SK-N-SH treated with all-trans-retinoic acid at 6 μM for 48 hours (cell line): ENCODE measurements around the gene GRIP1.

ENCODE experiments used
- ATAC-seq: fragments of 200-7000 bp; cut with Tn5 transposase; 3 replicates; pipeline ENCODE4 v1.9.1; 2020; ENCODE audit warnings: mild to moderate bottlenecking, moderate library complexity
- BACH2 ChIP-seq: fragments of 250-450 bp; sonication (Bioruptor Pico); IDR thresholded peaks from 2 replicates; pipeline ENCODE4 v1.9.0; 2021; ENCODE audit warnings: mild to moderate bottlenecking, borderline replicate concordance
- CSDC2 ChIP-seq: fragments of 250-450 bp; sonication (Bioruptor Pico); IDR thresholded peaks from 2 replicates; pipeline ENCODE4 v1.5.0; 2020; ENCODE audit warnings: mild to moderate bottlenecking, moderate library complexity
- ESRRG ChIP-seq: fragments of 250-450 bp; sonication (Bioruptor Pico); IDR thresholded peaks from 2 replicates; pipeline ENCODE4 v1.6.1; 2021; ENCODE audit warnings: mild to moderate bottlenecking
- GLIS3 ChIP-seq: fragments of 250-450 bp; sonication (Bioruptor Pico); IDR thresholded peaks from 2 replicates; pipeline ENCODE4 v1.5.0; 2020; ENCODE audit warnings: mild to moderate bottlenecking, moderate library complexity
- ISL1 ChIP-seq: fragments of 250-450 bp; sonication (Bioruptor Pico); IDR thresholded peaks from 2 replicates; pipeline ENCODE4 v2.1.2; 2022; ENCODE audit warnings: mild to moderate bottlenecking, moderate library complexity
- OSR1 ChIP-seq: fragments of 250-450 bp; sonication (Bioruptor Pico); IDR thresholded peaks from 2 replicates; pipeline ENCODE4 v1.8.0; 2022; ENCODE audit warnings: moderate library complexity, mild to moderate bottlenecking, inconsistent platforms
- PPARA ChIP-seq: fragments of 250-450 bp; sonication (Bioruptor Pico); IDR thresholded peaks from 2 replicates; pipeline ENCODE4 v1.5.0; 2020; ENCODE audit warnings: mild to moderate bottlenecking, borderline replicate concordance
- RARB ChIP-seq: fragments of 250-450 bp; sonication (Bioruptor Pico); IDR thresholded peaks from 2 replicates; pipeline ENCODE4 v1.8.0; 2021; ENCODE audit warnings: mild to moderate bottlenecking, moderate library complexity
- SNAI2 ChIP-seq: fragments of 250-450 bp; sonication (Bioruptor Pico); IDR thresholded peaks from 2 replicates; pipeline ENCODE4 v1.5.0; 2020; ENCODE audit warnings: mild to moderate bottlenecking, moderate library complexity
- TCF4 ChIP-seq: fragments of 250-450 bp; sonication (Bioruptor Pico); IDR thresholded peaks from 2 replicates; pipeline ENCODE4 v1.8.0; 2021; ENCODE audit warnings: mild to moderate bottlenecking, moderate library complexity, borderline replicate concordance
- TOX ChIP-seq: fragments of 250-450 bp; sonication (Bioruptor Pico); IDR thresholded peaks from 2 replicates; pipeline ENCODE4 v1.8.0; 2021; ENCODE audit warnings: mild to moderate bottlenecking, moderate library complexity, borderline replicate concordance
- ZNF565 ChIP-seq: fragments of 450-650 bp; formaldehyde crosslinking; conservative IDR thresholded peaks from 2 replicates; pipeline ENCODE4 v1.5.0; 2020; ENCODE audit warnings: low read depth, mild to moderate bottlenecking, moderate library complexity
- ZNF70 ChIP-seq: fragments of 450-650 bp; formaldehyde crosslinking; IDR thresholded peaks from 2 replicates; pipeline ENCODE4 v1.5.0; 2020; ENCODE audit warnings: mild to moderate bottlenecking, moderate library complexity
- ZNF8 ChIP-seq: fragments of 450-650 bp; formaldehyde crosslinking; IDR thresholded peaks from 2 replicates; pipeline ENCODE4 v1.5.0; 2020; ENCODE audit warnings: mild to moderate bottlenecking, moderate library complexity
- TF ChIP-seq, protein P1 (sequence below): fragments of 250-450 bp; sonication (Bioruptor Pico); IDR thresholded peaks from 2 replicates; pipeline ENCODE4 v1.8.0; 2020; ENCODE audit warnings: mild to moderate bottlenecking, moderate library complexity, borderline replicate concordance
- TF ChIP-seq, protein P2 (sequence below): fragments of 250-450 bp; sonication (Bioruptor Pico); IDR thresholded peaks from 2 replicates; pipeline ENCODE4 v1.8.0; 2021; ENCODE audit warnings: low read depth, mild to moderate bottlenecking, moderate library complexity, borderline replicate concordance
- TF ChIP-seq, protein P3 (sequence below): fragments of 250-450 bp; sonication (Bioruptor Pico); IDR thresholded peaks from 2 replicates; pipeline ENCODE4 v1.5.0; 2020; ENCODE audit warnings: mild to moderate bottlenecking, moderate library complexity
- TF ChIP-seq, protein P4 (sequence below): fragments of 250-450 bp; sonication (Bioruptor Pico); IDR thresholded peaks from 2 replicates; pipeline ENCODE4 v1.5.1; 2020; ENCODE audit warnings: low read depth, mild to moderate bottlenecking, moderate library complexity
- TF ChIP-seq, protein P5 (sequence below): fragments of 250-450 bp; sonication (Bioruptor Pico); IDR thresholded peaks from 2 replicates; pipeline ENCODE4 v1.5.1; 2021; ENCODE audit warnings: mild to moderate bottlenecking, moderate library complexity

GRIP1 gene

DNA sequence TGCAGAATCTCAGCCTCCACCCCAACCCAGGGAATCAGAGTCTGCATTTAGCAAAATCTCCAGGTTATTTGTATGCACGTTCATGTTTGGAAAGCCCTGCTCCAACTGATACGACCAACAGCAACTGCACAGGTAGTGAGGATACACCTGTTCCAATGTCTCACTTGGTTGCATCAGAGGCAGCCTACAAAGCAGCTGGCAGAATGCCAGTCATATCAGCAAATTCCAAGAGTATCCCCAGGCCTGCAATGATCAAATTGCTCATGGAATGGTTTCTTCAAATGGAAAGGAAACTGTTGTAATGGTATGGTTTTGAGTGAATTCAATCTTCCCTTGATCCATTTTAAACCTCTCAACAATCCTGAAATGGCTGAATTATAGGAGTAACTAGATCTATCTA, 75.4 kb downstream of the GRIP1 start (continued):
- TF ChIP-seq, protein P1, sequence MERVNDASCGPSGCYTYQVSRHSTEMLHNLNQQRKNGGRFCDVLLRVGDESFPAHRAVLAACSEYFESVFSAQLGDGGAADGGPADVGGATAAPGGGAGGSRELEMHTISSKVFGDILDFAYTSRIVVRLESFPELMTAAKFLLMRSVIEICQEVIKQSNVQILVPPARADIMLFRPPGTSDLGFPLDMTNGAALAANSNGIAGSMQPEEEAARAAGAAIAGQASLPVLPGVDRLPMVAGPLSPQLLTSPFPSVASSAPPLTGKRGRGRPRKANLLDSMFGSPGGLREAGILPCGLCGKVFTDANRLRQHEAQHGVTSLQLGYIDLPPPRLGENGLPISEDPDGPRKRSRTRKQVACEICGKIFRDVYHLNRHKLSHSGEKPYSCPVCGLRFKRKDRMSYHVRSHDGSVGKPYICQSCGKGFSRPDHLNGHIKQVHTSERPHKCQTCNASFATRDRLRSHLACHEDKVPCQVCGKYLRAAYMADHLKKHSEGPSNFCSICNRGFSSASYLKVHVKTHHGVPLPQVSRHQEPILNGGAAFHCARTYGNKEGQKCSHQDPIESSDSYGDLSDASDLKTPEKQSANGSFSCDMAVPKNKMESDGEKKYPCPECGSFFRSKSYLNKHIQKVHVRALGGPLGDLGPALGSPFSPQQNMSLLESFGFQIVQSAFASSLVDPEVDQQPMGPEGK (CRISPR knock-in tag): no peak
- TF ChIP-seq CSDC2 (CRISPR knock-in tag): no peak
- no peak for TF ChIP-seq TOX (CRISPR knock-in tag)
- TF ChIP-seq ZNF565: no peak

DNA sequence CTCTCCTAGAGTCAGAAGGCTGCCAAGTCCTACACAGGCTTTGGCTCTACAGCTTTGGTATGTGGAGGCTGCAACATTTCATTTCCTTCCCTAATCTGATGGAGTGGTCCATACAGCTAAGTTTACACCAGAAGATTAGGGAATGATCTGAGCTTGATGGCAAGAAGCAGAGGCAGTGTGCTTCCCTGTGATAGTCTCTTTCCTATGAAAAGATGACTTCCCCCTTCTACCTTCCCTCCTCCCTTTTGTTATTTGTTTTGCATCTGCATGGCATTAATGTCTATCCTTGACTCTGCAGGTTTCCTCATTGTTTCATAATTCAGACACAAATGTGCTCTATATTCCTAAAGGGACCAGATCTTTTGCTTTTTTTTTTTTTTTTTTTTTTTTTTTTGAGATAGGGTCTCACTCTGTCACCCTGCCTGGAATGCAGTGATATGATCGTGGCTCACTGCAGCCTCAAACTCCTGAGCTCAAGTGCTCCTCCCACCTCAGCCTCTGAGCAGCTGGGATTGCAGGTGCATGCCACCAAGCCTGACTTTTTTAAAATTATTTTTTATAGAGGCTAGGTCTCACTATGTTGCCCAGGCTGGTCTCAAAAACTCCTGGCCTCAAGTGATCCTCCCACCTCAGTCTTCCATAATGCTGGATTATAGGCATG, 76.3 kb downstream of the GRIP1 start:
- TF ChIP-seq ZNF70 (CRISPR knock-in tag) (no peak), PPARA (CRISPR knock-in tag) (no peak), OSR1 (no peak), RARB (CRISPR knock-in tag) (no peak), TCF4 (no peak), BACH2 (CRISPR knock-in tag) (no peak), SNAI2 (no peak), GLIS3 (CRISPR knock-in tag) (no peak)

DNA sequence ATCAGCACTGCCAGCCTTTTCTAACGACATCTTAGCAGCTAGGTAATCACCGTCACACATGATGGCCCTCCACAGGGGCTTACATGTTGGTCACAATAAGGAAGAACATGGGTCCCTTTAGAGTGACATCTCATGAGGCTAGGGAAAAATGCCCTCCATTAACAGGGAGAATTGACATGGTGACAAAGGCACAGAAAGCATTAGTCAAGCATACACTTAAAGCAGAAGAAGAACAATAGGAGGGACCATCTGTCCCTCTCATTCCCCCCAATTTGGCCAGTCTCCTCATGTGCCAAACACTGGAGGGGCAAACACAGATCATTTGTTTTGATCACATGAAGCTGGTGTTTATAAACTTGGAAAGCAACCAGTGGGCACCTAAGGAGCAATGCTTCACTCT, 78.0 kb downstream of the GRIP1 start:
- TF ChIP-seq ZNF70 (CRISPR knock-in tag) (no peak), OSR1 (no peak), TCF4 (no peak), BACH2 (CRISPR knock-in tag) (no peak), TOX (CRISPR knock-in tag) (no peak), ZNF8 (CRISPR knock-in tag) (no peak), SNAI2 (no peak), PPARA (CRISPR knock-in tag) (no peak), ESRRG (CRISPR knock-in tag) (no peak), ISL1 (CRISPR knock-in tag) (no peak), RARB (CRISPR knock-in tag) (no peak), ZNF565 (no peak), CSDC2 (CRISPR knock-in tag) (no peak)
- TF ChIP-seq, protein P2, sequence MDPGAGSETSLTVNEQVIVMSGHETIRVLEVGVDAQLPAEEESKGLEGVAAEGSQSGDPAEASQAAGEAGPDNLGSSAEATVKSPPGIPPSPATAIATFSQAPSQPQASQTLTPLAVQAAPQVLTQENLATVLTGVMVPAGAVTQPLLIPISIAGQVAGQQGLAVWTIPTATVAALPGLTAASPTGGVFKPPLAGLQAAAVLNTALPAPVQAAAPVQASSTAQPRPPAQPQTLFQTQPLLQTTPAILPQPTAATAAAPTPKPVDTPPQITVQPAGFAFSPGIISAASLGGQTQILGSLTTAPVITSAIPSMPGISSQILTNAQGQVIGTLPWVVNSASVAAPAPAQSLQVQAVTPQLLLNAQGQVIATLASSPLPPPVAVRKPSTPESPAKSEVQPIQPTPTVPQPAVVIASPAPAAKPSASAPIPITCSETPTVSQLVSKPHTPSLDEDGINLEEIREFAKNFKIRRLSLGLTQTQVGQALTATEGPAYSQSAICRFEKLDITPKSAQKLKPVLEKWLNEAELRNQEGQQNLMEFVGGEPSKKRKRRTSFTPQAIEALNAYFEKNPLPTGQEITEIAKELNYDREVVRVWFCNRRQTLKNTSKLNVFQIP (CRISPR knock-in tag): no peak
- TF ChIP-seq, protein P3, sequence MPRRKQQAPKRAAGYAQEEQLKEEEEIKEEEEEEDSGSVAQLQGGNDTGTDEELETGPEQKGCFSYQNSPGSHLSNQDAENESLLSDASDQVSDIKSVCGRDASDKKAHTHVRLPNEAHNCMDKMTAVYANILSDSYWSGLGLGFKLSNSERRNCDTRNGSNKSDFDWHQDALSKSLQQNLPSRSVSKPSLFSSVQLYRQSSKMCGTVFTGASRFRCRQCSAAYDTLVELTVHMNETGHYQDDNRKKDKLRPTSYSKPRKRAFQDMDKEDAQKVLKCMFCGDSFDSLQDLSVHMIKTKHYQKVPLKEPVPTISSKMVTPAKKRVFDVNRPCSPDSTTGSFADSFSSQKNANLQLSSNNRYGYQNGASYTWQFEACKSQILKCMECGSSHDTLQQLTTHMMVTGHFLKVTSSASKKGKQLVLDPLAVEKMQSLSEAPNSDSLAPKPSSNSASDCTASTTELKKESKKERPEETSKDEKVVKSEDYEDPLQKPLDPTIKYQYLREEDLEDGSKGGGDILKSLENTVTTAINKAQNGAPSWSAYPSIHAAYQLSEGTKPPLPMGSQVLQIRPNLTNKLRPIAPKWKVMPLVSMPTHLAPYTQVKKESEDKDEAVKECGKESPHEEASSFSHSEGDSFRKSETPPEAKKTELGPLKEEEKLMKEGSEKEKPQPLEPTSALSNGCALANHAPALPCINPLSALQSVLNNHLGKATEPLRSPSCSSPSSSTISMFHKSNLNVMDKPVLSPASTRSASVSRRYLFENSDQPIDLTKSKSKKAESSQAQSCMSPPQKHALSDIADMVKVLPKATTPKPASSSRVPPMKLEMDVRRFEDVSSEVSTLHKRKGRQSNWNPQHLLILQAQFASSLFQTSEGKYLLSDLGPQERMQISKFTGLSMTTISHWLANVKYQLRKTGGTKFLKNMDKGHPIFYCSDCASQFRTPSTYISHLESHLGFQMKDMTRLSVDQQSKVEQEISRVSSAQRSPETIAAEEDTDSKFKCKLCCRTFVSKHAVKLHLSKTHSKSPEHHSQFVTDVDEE (CRISPR knock-in tag): no peak
- TF ChIP-seq, protein P4, sequence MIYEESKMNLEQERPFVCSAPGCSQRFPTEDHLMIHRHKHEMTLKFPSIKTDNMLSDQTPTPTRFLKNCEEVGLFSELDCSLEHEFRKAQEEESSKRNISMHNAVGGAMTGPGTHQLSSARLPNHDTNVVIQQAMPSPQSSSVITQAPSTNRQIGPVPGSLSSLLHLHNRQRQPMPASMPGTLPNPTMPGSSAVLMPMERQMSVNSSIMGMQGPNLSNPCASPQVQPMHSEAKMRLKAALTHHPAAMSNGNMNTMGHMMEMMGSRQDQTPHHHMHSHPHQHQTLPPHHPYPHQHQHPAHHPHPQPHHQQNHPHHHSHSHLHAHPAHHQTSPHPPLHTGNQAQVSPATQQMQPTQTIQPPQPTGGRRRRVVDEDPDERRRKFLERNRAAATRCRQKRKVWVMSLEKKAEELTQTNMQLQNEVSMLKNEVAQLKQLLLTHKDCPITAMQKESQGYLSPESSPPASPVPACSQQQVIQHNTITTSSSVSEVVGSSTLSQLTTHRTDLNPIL (CRISPR knock-in tag): no peak
- TF ChIP-seq, protein P5, sequence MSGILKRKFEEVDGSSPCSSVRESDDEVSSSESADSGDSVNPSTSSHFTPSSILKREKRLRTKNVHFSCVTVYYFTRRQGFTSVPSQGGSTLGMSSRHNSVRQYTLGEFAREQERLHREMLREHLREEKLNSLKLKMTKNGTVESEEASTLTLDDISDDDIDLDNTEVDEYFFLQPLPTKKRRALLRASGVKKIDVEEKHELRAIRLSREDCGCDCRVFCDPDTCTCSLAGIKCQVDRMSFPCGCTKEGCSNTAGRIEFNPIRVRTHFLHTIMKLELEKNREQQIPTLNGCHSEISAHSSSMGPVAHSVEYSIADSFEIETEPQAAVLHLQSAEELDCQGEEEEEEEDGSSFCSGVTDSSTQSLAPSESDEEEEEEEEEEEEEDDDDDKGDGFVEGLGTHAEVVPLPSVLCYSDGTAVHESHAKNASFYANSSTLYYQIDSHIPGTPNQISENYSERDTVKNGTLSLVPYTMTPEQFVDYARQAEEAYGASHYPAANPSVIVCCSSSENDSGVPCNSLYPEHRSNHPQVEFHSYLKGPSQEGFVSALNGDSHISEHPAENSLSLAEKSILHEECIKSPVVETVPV: no peak
- TF ChIP-seq, protein P1 (CRISPR knock-in tag): no peak
- no peak for ATAC-seq

More for the DNA sequence above, 76.3 kb downstream of the GRIP1 start:
- ATAC-seq: no peak
